GM18907 (cell line): ENCODE measurements around the gene PPP2R5C.
A peak's percentile ranks its signal among the peaks of the same experiment; 100 is the strongest.

Source experiments
- ATAC-seq: cut with Tn5 transposase; IDR thresholded peaks from one replicate; pipeline ENCODE4 v1.9.1; 2021; ENCODE audit warnings: mild to moderate bottlenecking, moderate library complexity; ENCODE audit not compliant: unreplicated experiment

Gene PPP2R5C

DNA sequence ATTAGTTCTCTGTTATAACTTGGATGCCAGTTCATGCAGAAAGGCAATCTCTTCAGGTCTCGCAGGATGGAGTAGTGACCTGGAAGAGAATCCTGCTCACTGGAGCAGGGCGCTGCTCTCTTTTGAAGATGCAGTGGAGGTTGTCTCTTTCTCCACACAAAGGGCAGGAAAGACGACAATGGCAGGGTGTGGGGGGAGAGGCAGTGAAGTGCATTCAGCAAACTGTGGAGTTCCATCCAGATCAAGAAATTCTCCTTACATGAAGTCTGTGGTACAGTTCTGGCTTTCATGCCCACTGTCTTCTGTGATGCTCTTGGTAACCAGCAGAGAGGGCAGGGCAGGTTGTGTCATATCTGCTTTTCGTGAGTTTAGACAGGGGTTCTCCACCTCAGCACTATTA lies 6.6 kb upstream of the PPP2R5C start:
- ATAC-seq = no peak

DNA sequence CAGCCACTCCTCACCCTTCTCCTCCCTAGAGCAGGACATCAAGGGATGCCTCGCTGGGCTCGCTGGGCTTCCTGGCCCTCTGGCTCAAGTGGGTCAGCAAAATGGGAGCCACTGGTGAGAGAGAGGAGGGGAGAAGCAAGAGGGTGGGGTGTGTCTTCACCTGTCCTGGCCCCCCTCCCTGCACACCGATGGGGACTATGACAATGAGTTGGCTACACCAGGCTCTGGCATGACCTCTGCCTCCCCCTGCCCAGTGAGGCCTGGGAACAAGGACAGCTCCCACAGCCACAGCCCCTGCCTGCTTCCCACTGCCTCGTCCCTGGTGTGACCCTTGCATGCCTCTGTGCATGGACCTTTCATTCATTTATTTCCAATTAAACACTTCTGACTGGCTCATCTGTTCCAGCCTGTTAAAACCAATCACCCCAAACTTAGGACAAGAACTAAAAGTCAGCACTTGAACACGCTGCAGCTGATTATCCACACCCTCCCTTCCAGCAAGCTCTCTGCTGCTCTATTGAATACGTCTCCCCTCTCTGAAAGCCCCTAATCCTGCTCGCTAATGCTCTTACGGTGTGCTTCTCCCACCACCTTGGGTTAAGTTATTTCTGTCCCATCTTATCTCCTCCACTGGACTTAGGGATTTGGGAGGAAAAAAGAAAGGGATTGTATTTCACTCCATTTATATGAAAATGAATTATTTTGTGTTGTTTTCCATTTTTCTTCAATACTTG lies 5.8 kb upstream of the PPP2R5C start:
- no peak for ATAC-seq

DNA sequence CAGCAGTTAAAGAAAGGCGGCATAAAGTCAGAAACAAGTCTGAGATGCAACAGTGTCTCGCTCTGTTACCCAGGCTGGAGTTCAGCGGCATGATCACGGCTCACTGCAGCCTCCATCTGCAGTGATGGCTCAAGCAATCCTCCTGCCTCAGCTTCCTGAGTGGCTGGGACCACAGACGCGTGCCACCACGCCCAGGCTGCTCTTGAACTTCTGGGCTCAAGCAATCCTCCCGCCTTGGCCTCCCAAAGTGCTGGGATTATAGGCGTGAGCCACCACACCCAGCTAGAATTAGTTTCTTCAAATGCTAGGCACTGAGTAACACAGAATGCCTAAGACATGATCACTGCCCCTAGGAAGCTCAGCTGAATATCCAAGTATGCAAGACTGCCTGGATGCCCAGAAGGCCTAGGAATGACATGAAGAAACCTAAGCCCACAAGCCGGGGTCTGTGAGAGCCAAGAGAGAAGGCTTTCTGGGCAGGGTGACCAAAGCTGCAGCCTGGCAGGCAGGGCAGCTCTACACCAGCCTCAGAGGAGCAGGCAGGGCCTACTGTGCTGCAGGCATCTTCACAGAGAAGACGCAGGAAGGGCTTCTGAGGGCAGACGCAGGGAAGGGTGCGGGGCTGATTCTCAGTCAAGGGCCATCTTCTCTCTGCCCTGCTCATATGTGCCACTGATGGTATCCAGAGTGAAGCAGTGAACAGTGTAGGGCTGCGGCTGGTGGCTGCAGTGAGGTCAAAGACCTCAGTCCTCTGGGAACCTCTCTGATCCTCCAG lies 4.3 kb upstream of the PPP2R5C start:
- ATAC-seq = no peak

DNA sequence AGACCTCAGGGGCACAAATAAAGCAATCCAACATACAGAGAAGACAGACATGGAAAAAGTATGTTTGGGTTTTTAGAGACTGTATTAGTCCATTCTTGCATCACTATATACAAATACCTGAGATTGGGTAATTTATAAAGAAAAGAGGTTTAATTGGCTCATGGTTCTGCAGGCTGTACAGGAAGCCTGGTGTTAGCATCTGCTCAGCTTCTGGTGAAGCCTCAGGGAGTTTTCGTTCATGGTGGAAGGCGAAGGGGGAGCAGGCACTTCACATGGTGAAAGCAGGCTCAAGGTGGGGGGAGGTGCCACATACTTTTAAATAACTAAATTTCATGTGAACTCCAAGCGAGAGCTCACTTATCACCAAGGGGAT lies 3.7 kb upstream of the PPP2R5C start:
- no peak for ATAC-seq

DNA sequence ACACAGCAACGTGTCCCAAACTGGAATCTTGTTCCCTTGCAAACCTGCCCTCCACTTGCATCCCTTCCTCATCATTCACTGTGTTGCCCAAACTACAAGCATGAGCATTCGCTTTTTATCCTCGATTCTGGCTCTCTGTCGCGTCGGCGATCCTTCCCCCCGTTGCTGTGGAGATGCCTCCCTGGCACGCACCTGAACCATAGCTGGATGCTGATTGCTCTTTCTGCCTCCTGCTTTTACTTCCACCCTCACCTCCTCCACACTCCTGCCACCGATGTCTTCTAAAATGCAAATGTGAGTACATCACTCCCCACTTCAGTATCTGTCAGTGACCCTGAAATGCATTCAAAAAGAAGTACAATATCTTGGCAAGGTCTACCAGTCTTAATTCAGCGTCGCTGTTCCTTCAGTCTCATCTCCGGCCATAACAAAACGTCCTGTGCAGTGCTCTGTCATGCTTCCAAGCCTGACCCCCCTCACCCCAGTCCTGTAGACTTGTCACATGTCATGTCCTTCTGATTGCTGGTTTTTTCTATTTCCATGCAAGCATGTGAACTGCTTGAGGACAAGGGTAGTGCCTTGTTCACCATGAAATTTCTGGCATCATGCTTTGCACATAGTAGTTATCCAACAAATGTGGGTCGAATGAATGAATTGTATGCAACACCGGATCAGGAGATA lies 2.5 kb upstream of the PPP2R5C start:
- no peak for ATAC-seq

DNA sequence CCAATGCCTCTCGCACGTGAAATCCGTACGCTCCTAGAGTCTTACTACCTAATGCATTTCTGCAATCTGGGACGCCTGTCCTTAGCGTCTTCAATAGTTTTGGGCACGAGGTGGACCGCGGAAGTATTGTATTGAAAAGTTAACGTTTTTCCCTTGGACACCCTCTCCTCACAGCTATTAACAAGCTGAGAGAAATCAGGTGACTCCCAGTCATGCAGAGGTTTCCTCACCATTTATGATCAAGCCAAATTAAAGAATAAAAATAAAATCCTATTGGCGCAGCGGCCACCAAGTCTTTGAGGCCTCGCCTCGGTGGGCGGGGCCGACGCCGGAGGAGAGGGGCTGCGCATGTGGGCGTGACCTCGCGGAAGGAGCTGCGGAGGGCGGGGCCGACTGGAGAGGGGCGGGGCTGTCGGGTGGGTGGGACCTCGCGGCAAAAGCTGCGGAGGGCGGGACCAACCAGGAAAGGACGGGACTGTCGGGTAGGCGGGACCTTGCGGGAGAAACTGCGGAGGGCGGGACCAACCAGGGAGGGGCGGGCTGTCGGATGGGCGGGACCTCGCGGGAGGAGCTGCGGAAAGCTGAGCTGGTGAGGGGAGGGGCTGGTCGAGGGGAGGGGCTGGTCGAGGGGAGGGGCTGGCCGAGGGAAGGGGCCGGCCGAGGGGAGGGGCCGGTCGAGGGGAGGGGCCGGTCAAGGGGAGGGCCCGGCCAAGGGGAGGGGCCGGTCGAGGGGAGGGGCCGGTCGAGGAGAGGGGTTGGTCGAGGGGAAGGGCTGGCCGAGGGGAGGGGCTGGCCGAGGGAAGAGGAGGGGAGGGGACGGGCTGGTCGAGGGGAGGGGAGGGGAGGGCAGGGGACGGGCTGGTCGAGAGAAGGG lies 1.1 kb upstream of the PPP2R5C start:
- peak; percentile 53 for ATAC-seq

DNA sequence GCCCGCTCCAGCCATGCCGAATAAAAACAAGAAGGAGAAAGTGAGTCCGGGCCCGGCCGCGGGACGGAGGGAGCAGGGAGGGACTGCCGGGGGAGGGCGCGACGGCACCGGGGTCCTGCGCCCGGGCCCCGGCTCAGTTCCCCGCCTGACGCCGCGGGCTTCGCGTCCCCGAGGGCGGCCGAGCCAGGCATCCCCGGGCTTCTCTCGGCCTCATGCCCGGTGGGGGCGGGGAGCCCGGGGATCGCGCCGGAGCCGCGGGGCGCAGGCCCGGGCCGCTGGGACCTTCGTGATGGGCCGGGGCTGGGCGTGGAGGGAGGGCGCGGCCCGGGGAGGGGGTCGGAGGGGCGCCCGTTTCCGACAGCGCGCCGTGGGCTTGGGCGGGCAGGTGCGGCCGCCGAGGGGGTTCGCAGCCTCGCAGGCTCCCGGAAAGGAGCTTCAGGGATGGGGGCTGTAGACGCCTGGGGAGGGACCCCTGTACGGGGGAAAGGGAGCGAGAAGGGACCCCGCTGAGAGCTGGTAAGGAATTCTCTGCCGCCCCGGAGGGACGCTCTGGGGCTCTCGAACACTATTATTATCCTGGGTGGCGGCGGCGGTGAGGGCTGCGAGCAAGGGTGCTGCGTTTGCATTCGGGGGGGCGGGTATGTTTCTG lies 496 bp downstream of the PPP2R5C start:
- peak; percentile 26 for ATAC-seq

DNA sequence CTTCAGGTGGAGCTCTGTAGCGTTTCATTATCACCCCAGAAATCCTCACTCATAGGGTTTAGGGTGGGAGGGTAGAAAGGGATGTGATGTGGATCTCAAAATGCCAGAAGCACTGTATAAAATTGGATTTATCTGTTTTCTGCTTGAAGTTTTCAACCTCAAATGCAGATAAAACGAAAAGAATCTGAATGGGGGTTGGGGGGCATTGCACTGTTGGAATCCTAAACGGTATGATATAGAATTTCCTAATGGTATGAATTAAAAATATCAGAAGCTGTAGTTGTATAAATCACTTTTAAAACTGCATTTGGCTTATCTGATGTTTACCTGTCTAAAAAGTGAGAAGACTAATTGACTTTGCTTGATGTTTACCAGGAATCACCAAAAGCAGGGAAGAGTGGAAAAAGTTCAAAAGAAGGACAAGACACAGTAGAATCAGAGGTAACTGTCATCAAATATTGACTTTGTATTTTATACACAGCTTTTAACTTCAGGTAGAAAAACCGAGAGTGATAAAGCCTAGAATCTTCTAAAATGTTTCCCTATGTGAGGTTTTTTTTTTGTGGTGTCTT lies 1.1 kb downstream of the PPP2R5C start:
- no peak for ATAC-seq

DNA sequence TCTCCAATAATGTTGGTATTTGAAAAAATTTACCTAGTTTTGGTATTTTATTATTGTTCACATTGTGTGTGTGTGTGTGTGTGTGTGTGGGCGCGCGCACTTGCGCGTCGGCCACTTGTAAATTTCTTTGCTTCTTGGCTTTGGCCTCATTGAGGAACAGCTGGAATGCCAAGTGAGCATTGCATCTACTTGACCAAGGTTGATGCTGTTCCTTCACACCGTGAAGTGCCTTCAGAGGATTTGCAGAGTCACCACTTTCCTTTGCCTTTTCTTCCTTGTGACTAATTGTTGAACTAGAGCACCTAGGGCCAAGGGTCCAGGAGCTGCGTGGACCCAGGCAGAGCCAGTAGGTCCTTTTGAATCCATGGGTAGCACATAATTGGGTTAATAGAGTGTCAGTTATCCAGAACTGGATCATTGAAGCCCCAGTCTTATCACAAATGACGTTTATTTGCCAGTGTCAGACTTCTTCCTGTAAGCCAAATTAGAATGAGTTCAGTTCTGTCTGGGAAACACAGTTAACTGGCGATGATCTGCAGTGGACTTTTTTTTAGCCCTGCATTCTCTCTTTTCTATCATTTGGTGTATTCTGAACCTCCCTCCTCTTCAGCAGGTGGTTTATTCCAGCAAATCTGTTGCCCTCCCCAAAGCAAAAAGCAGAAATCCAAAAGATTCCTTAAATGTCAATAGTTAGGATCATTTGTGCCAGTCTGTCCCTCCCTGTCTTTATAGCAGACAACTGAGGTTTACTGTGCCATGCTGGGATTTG lies 2.6 kb downstream of the PPP2R5C start:
- no peak for ATAC-seq

DNA sequence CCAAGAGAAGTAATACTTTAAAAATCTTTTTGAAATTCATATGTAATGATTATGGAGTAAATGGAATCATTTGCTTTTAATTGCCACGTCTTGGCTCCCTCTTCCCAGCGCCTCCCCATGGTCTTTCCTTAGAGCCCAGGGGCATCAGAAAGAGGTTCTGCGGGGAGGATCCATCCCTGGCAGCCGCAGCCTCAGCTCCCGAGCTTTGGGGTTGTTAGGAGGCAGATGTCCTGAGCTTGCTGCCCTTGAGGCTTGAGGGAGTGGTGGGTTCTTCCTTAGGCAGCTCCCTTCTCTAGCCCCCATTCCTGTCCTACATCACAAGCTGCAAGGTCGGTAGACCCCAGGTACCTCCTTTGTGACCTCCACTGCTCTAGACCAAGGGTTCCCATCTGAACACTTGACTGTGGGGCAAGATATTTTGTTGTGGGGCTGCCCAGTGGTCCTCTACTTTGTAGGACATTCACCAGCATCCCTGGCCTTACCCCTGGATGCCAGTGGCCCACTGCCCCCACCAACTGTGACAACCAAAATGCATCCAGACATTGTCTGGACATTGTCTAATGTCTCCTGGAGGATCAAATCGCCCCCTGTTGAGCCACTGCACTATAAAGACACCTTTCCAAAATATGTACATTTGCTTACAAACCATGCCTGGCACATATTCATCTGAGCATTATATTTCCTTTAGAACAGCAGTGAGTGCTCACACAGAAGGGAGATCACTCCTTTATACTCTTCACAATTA lies 6.3 kb downstream of the PPP2R5C start:
- ATAC-seq = no peak

DNA sequence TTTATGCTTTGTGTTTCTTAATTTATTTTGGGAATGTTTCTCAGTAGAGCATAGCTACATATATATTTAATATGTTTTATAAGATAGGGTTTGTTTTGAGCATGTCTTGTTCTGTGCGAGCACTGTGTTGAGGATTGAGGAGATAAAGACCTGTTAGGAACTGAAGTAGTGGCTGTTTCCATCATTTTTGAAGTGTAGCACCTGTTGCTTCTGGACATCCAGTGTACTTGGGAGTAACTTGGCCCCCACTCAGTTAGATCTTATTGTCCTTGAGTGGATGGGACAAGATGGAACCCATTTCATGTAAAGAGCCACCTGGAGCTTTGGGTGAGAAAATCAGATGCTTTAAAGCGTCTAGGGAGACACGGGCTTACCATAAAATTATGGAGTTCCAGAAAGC lies 8.7 kb downstream of the PPP2R5C start:
- no peak for ATAC-seq

DNA sequence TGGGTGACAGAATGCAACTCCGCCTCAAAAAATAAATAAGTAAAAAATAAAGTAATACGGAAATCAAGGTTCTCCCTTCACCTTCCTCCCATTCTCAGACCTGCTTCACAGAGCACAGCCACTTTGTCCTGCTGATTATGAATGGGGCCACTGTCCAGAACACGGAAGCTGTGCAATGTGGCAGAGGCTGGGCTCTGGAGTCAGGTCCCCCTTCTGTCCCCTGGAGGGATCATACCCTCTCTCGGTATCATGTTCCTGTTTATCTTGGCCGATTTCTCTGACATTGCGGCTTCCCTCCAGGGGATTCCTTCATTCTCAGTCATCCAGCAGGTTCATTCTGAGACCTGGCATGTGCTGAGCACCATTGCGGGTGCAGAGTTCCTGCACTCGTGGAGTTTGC lies 11.3 kb downstream of the PPP2R5C start:
- no peak for ATAC-seq

DNA sequence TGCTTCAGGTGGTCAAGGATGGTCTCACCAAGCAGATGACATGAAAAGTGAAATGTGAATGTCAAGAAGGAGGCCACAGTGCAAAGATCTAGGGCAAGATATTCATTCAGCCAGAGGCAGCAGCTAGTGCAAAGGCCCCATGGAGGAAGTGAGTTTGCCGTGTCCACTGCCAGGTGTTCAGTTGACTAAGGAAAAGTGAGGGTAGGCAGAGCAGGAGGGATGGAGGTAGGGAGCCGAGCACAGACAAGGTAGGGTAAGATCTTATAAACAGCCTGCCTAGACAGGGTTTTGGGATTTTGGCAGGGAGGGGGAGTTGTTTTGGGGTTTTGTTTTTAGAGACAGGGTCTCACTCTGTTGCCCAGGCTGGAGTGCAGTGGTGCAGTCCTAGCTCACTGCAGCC lies 11.9 kb downstream of the PPP2R5C start:
- ATAC-seq = no peak

DNA sequence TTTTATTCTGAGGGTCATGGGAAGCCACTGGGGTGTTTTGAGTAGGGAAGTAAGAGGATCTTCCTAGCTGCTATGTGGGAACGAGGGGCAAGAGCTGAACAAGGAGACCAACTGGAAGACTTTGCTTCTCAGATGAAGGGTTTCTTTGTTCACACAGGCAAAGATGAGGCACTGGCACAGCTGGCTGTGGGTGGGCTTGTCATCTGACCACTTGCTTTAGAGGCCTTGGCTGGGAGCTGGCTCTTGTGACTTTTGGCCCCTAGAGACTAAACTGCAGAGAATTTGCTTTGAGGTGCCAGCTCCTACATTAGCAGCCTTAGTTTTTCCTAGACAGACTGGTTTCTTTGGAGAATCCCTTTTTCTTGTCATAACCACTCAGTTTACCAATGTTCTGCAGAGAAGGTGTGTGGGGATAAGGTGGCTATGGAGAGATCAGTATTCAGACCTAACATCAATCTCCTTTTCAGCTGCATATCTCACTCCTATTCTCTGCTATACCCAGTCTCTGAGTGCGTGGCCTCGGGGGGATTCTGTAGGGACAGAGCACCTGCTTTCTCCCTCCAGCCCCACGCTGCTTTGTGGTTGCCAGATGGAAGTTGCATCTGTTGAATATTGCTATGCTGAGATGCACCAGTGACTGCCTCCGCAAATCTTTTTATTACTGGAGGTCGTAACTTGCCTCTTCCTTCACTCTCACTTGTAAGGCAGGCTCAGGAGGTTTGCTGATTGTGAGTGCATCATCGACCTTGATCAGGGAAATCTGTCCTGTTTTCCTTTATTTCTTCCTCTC lies 12.7 kb downstream of the PPP2R5C start:
- ATAC-seq = no peak

DNA sequence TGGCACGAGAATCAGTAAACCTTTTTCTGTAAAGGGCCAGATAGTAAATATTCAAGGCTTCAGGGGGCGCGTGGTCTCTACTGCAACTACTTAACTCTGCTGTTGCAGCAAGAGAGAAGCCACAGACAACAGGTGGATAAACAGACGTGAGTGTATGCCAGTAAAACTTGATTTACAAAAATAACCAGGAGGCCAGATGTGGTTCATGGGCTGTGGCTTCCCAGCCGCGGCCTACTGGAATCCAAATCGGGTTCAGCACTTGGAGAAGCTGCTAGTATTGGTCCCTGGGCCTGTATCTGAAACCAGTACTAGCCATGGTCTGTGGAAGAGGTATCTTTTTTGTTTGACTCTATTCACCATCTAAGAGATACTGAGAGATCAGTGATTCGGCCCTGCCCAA lies 13.3 kb downstream of the PPP2R5C start:
- no peak for ATAC-seq

DNA sequence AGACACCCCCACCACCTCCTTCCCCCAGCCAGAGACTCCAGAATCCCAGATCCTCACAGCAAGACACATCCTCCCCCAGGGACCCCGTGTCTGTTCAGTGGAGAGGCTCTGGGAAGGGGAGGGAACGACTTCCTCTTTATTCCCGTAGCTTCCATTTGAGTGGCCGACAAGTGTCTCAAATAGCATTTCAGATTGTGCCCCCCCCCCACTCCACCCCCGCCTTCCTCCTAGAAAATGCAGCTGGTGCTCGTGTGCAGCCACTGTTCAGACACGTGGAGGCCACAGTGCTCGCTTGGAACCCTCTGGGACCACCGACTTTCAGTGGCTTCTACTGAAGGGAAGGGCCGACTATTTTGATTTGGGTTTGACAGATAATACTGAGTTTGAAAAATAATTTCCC lies 14.3 kb downstream of the PPP2R5C start:
- no peak for ATAC-seq

DNA sequence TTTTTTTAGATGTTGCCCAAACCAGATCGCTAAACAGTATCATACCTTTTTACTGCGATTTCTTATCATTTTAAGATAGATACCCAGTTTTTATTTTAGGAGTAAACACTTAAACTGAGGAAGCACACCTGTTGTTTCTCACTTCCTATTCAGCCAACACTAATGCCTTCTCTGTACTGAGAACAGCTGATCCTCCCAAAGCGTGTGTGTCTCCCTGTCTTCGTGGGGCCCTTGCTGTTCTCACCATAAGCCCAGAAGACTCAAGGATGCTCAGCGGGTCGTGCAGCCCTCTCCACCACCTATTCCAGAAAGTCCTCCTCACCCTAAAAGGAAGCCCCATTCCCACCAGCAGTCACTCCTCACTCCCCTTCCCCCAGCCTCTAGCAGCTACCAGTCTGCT lies 14.8 kb downstream of the PPP2R5C start:
- no peak for ATAC-seq

DNA sequence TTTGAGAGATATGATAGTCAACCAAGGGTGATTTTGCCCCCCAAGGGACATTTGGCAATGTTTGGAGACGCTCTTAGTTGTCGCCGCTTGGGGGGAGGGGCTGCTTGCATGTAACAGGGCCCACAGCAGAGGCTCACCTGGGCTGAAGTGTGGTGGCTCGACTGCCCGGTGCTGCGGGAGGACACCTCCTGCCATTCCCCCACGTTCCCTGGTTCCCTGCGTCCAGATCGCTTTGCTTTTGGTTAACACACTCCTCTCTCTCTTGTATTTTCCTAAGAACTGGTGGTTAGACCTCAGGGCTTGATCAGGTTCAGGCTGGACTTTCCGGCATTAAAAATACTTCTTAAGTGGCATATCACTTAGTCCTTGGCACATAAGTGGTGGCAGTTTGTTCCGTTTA lies 18.9 kb downstream of the PPP2R5C start:
- no peak for ATAC-seq
